Loucy (cell line): Measurements from ENCODE around the gene MTPN.

Experiments used
- H2AFZ ChIP-seq: fragments of 200-600 bp; sonication (generic); 2 replicates; pipeline ENCODE4 v1.6.0; 2016; ENCODE audit warnings: antibody characterized with exemption, mild to moderate bottlenecking, low read length, moderate library complexity
- H3F3A ChIP-seq: fragments of 200-600 bp; 2 replicates; pipeline ENCODE4 v1.6.0; 2016; ENCODE audit warnings: antibody characterized with exemption, low read depth, mild to moderate bottlenecking
- H3K27me3 ChIP-seq: fragments of 200-600 bp; sonication (generic); 2 replicates; pipeline ENCODE4 v1.6.1; 2014; ENCODE audit warnings: low read length, mild to moderate bottlenecking; ENCODE audit not compliant: insufficient read depth, poor library complexity, severe bottlenecking
- H3K36me3 ChIP-seq: fragments of 200-600 bp; sonication (generic); 2 replicates; pipeline ENCODE4 v1.6.1; 2016; ENCODE audit warnings: low read length; ENCODE audit not compliant: insufficient read depth
- H3K4me1 ChIP-seq: fragments of 200-600 bp; sonication (generic); 2 replicates; pipeline ENCODE4 v1.5.1; 2014; ENCODE audit warnings: low read length, mild to moderate bottlenecking; ENCODE audit not compliant: insufficient read depth, poor library complexity, severe bottlenecking
- H3K4me2 ChIP-seq: fragments of 200-600 bp; sonication (generic); 2 replicates; pipeline ENCODE4 v1.6.0; 2014; ENCODE audit warnings: antibody characterized with exemption, low read length, low read depth, mild to moderate bottlenecking; ENCODE audit not compliant: poor library complexity, severe bottlenecking
- H3K4me3 ChIP-seq: fragments of 200-600 bp; sonication (generic); 2 replicates; pipeline ENCODE4 v1.5.1; 2014; ENCODE audit warnings: low read length, mild to moderate bottlenecking, mixed read lengths; ENCODE audit not compliant: poor library complexity, severe bottlenecking
- H3K79me2 ChIP-seq: fragments of 200-600 bp; sonication (generic); 2 replicates; pipeline ENCODE4 v1.6.1; 2014; ENCODE audit warnings: low read length; ENCODE audit not compliant: insufficient read depth
- H3K9ac ChIP-seq: fragments of 200-600 bp; sonication (generic); 2 replicates; pipeline ENCODE4 v1.6.0; 2014; ENCODE audit warnings: mild to moderate bottlenecking, low read depth, low read length, moderate library complexity; ENCODE audit not compliant: poor library complexity, severe bottlenecking
- H3K9me2 ChIP-seq: fragments of 200-600 bp; sonication (generic); replicated peaks from 2 replicates; pipeline ENCODE4 v1.6.1; 2016; ENCODE audit warnings: low read depth, low read length, mixed read lengths
- H3K9me3 ChIP-seq: fragments of 200-600 bp; sonication (generic); 2 replicates; pipeline ENCODE4 v1.6.1; 2014; ENCODE audit warnings: mild to moderate bottlenecking, antibody characterized with exemption, low read length, low read depth; ENCODE audit not compliant: insufficient read depth
- H4K20me1 ChIP-seq: fragments of 200-600 bp; sonication (generic); 2 replicates; pipeline ENCODE4 v1.6.0; 2014; ENCODE audit warnings: antibody characterized with exemption, low read length, mild to moderate bottlenecking; ENCODE audit not compliant: insufficient read depth, poor library complexity, severe bottlenecking
- EZH2phosphoT487 ChIP-seq: fragments of 200-600 bp; IDR thresholded peaks from 2 replicates; pipeline ENCODE4 v1.6.1; 2018; ENCODE audit warnings: antibody characterized with exemption, mild to moderate bottlenecking, moderate library complexity, borderline replicate concordance
- TF ChIP-seq, protein P1 (sequence below): fragments of 200-600 bp; sonication (generic); conservative IDR thresholded peaks from 2 replicates; pipeline ENCODE4 v1.5.1; 2014; ENCODE audit warnings: mild to moderate bottlenecking, antibody characterized with exemption, low read length

MTPN gene

DNA sequence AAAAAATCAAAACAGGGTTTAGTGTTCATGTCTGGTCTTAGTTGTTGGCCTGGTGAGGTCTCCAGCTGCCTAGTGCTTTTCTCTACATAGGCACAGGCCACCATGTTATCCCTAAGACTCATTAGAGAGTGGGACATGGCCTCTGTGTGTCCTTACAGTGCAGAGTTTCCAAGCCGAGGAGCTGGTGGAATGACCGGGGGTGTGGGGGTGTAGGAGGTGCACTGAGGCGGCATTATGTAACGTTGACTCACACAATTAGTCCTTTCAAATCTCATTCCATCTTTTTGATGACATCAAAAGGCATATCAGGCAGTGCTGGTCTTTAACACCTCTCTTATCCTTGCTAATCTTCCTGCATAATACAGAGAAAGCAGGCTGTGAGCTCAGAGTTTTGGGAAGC is 71.3 kb downstream of the MTPN start:
- Histone ChIP-seq H3K27me3 (no peaks in the 10 kb centered on the region), H3F3A (no peaks in the 10 kb centered on the region), H4K20me1 (no peaks in the 10 kb centered on the region), H3K9ac (no peak overlapping the region), H3K4me3 (no peak overlapping the region), H3K4me1 (peaks cover 14% of the 10 kb centered on the region), H2AFZ (no peak overlapping the region), H3K79me2 (no peaks in the 10 kb centered on the region), H3K36me3 (no peaks in the 10 kb centered on the region), H3K9me2 (no peaks in the 10 kb centered on the region), H3K4me2 (peak overlapping the region; percentile 21), H3K9me3 (no peaks in the 10 kb centered on the region)
- TF ChIP-seq EZH2phosphoT487: no peak
- TF ChIP-seq, protein P1, sequence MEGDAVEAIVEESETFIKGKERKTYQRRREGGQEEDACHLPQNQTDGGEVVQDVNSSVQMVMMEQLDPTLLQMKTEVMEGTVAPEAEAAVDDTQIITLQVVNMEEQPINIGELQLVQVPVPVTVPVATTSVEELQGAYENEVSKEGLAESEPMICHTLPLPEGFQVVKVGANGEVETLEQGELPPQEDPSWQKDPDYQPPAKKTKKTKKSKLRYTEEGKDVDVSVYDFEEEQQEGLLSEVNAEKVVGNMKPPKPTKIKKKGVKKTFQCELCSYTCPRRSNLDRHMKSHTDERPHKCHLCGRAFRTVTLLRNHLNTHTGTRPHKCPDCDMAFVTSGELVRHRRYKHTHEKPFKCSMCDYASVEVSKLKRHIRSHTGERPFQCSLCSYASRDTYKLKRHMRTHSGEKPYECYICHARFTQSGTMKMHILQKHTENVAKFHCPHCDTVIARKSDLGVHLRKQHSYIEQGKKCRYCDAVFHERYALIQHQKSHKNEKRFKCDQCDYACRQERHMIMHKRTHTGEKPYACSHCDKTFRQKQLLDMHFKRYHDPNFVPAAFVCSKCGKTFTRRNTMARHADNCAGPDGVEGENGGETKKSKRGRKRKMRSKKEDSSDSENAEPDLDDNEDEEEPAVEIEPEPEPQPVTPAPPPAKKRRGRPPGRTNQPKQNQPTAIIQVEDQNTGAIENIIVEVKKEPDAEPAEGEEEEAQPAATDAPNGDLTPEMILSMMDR: no peak

DNA sequence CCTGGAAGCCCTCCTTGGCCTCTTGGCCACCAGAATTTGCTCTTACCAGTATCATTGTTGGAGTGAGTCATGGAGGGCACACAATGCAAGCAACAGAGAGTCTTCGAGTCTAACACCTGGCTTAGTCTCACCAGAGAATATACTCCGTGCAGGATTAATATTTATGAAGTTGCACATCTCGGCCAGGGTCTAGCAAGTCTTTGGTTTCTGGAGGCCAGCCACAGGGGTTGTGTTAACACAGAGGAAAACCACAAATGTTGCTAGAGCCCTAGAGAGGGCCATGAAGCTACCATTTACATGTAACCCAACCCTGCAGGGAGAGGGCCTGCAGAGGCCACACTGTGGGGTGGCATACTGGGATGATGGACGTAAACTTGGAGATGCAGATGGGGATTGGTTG is 71.8 kb downstream of the MTPN start:
- Histone ChIP-seq H3K27me3 (no peaks in the 10 kb centered on the region), H3K79me2 (no peaks in the 10 kb centered on the region), H3K4me2 (peak overlapping the region; percentile 21), H3K9me3 (no peaks in the 10 kb centered on the region), H2AFZ (no peak overlapping the region), H3K4me3 (no peak overlapping the region), H3K4me1 (peaks cover 14% of the 10 kb centered on the region), H4K20me1 (no peaks in the 10 kb centered on the region), H3F3A (no peaks in the 10 kb centered on the region), H3K36me3 (no peaks in the 10 kb centered on the region), H3K9ac (no peak overlapping the region), H3K9me2 (no peaks in the 10 kb centered on the region)
- TF ChIP-seq EZH2phosphoT487: no peak
- TF ChIP-seq, protein P1: no peak

DNA sequence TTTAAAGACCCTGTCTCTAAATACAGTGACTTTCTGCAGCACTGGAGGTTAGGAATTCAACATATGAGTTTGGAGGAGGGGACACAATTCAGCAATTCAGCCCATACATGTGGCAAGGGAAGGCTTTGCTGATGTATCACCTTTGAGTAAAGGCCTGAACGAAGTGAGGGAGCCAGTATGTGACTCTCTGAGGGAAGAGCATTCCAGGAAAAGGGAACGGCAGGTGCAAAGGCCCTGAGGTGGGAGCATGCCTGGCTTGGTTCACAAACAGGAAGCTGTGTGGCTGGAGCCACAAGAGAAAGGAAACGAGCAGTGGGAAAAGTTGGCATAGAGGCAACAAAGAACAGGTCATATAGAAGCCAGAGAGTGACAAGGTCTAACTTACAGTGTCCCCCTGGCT is 72.9 kb downstream of the MTPN start:
- no peaks in the 10 kb centered on the region for H3K27me3 ChIP-seq
- no peak overlapping the region for H3K4me2 ChIP-seq
- H3K9ac ChIP-seq: no peak overlapping the region
- no peaks in the 10 kb centered on the region for H4K20me1 ChIP-seq
- H3K4me1 ChIP-seq: peaks cover 14% of the 10 kb centered on the region
- H3K4me3 ChIP-seq: no peak overlapping the region
- H3K9me3 ChIP-seq: no peaks in the 10 kb centered on the region
- no peaks in the 10 kb centered on the region for H3K79me2 ChIP-seq
- TF ChIP-seq EZH2phosphoT487: no peak
- TF ChIP-seq, protein P1: no peak
- no peaks in the 10 kb centered on the region for H3F3A ChIP-seq
- H3K9me2 ChIP-seq: no peaks in the 10 kb centered on the region
- no peaks in the 10 kb centered on the region for H3K36me3 ChIP-seq
- H2AFZ ChIP-seq: no peak overlapping the region
